ENCODE data around the gene UBE2N.
A peak's percentile ranks its signal among the peaks of the same experiment; 100 is the strongest.
"Not testable (repeated sequence)": the region's sequence is repeated elsewhere in the genome, so short reads cannot be mapped to it uniquely, and the experiment has no call there.

The UBE2N gene

DNA sequence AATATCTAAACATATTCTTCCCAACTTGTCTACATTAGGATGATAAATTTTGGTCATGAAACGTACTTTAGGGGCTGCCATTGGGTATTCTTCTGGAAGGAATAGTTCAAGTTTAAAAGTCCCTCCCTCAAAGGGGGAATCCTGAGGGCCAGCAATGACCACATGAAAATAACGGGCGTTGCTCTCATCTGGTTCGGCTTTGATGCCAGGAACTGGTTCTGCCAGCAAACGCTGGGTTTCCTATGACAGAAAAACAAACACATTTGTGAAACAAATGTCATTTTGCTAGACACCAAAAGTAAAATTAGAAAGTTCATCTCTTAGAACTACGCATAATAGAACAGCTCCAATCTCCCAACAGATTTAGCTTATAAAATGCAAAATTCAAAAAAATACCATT is 30.7 kb downstream of the UBE2N start:
- H3K27ac ChIP-seq (ENCODE audit: low read length, poor library complexity, severe bottlenecking); H2BK12ac ChIP-seq (ENCODE audit: low read length in 2 of 2); H3K23ac ChIP-seq (ENCODE audit: low read length in 2 of 2); H2BK120ac ChIP-seq (ENCODE audit: low read depth, low read length); H4K8ac ChIP-seq (ENCODE audit: low read length); H2BK5ac ChIP-seq (ENCODE audit: low read depth, low read length, poor library complexity, severe bottlenecking); H3K4me2 ChIP-seq (ENCODE audit: low read length, poor library complexity, severe bottlenecking); H3K14ac ChIP-seq (ENCODE audit: low read length in 2 of 2); H3K4ac ChIP-seq (ENCODE audit: low read depth in 1 of 2, low read length in 2 of 2); H3K4me3 ChIP-seq (ENCODE audit: insufficient read depth in 1 of 2, low read depth in 1 of 2, low read length in 2 of 2); H4K91ac ChIP-seq (ENCODE audit: low read length); H2AK5ac ChIP-seq (ENCODE audit: low read length, severe bottlenecking); DNase-seq; H2AFZ ChIP-seq (ENCODE audit: low read depth, low read length); H3K27me3 ChIP-seq (ENCODE audit: control insufficient read depth in 1 of 2, insufficient read depth in 1 of 2, low read length in 2 of 2); H3K4me1 ChIP-seq (ENCODE audit: control insufficient read depth, insufficient read depth, low read depth, low read length); H2BK15ac ChIP-seq (ENCODE audit: low read depth, poor library complexity, severe bottlenecking); H3K18ac ChIP-seq (ENCODE audit: low read depth in 1 of 2, low read length in 2 of 2); H3K9me3 ChIP-seq (ENCODE audit: control insufficient read depth, low read length): not testable (repeated sequence)
- WGBS, result 95% methylated on average over 6 of the region's 6 CpGs
- Histone ChIP-seq H3K9ac (ENCODE audit: low read length) (peak overlapping the region; percentile 52), H3K36me3 (ENCODE audit: control insufficient read depth in 1 of 2, insufficient read depth in 2 of 2, low read depth in 1 of 2, low read length in 2 of 2) (peaks cover 11 to 31% of the 10 kb centered on the region in 2 experiments), H3K79me1 (replicated peaks; ENCODE audit: low read length, poor library complexity, severe bottlenecking) (peaks cover 14% of the 10 kb centered on the region)

DNA sequence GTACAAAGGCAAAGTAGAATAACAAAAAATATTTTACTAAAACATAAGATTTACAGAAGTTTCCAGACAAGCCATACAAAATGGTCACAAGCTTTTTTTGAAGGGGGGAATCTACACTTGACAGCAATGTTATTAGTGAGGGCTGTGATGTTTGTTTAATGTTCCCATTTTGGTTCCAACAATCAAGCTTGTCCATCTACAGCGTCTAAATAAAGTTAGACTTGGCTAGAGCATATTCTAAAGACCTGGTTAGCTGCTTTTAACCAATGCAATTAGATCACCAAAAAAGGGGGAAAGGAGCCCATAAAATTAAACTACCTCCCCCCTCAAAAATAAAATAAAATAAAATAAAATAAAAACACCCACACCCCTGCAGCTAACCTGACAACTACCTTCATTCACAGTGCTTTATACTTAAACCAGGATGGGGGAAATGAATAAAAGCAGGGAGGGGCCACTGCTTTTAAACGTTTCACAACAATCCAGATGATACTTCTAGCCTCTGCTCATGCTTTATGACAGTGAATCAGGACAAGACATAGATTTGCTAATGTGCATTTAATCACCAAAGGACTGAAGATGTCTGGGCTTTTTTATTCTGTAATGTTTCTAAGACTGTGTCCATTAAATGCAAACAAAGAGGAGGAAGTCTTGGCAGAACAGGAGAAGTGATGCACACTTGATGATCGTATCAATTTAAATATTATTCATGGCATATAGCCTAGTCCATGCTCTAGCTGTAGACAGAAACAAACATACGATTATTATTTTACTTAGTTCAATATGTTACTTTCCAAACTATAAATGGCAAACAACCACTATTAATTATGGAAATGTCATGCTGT is 32.2 kb downstream of the UBE2N start:
- not testable (repeated sequence) for H3K23ac ChIP-seq (ENCODE audit: low read length in 2 of 2); DNase-seq; H4K91ac ChIP-seq (ENCODE audit: low read length); H3K9me3 ChIP-seq (ENCODE audit: control insufficient read depth, low read length); H3K27ac ChIP-seq (ENCODE audit: low read length, poor library complexity, severe bottlenecking); H2AK5ac ChIP-seq (ENCODE audit: low read length, severe bottlenecking); H3K4me1 ChIP-seq (ENCODE audit: control insufficient read depth, insufficient read depth, low read depth, low read length); H2BK12ac ChIP-seq (ENCODE audit: low read length in 2 of 2); H4K8ac ChIP-seq (ENCODE audit: low read length); H3K4me3 ChIP-seq (ENCODE audit: insufficient read depth in 1 of 2, low read depth in 1 of 2, low read length in 2 of 2); H3K14ac ChIP-seq (ENCODE audit: low read length in 2 of 2); H3K9ac ChIP-seq (ENCODE audit: low read length); H3K18ac ChIP-seq (ENCODE audit: low read depth in 1 of 2, low read length in 2 of 2); H2BK15ac ChIP-seq (ENCODE audit: low read depth, poor library complexity, severe bottlenecking); H2AFZ ChIP-seq (ENCODE audit: low read depth, low read length); H2BK120ac ChIP-seq (ENCODE audit: low read depth, low read length); H3K4me2 ChIP-seq (ENCODE audit: low read length, poor library complexity, severe bottlenecking); H3K27me3 ChIP-seq (ENCODE audit: control insufficient read depth in 1 of 2, insufficient read depth in 1 of 2, low read length in 2 of 2); H2BK5ac ChIP-seq (ENCODE audit: low read depth, low read length, poor library complexity, severe bottlenecking); H3K4ac ChIP-seq (ENCODE audit: low read depth in 1 of 2, low read length in 2 of 2)
- H3K79me1 ChIP-seq (replicated peaks; ENCODE audit: low read length, poor library complexity, severe bottlenecking), result peaks cover 15% of the 10 kb centered on the region
- 100% methylated on average over 1 of the region's 4 CpGs for WGBS
- peaks cover 11 to 39% of the 10 kb centered on the region in 2 experiments for H3K36me3 ChIP-seq (ENCODE audit: control insufficient read depth in 1 of 2, insufficient read depth in 2 of 2, low read depth in 1 of 2, low read length in 2 of 2)

DNA sequence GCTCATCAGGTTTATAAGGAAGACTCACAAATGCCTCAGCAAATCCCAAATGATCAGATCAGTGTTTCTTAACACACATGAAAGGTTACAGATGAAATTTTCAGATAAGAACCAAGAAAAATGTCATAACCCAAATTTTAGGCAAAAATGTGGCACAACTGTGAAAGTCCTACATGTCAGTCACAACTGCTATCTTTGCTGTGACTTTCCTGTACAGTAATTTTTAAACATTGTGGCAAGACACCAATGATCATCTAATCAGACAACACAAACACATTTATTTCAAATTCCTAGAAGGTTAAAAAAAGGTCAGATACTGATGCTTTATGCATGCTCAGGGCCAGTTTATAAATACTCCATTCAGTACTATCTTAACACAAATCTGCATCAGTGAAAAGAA is 32.9 kb downstream of the UBE2N start:
- H3K4me2 ChIP-seq (ENCODE audit: low read length, poor library complexity, severe bottlenecking), result no peak overlapping the region
- no peaks in the 10 kb centered on the region for H3K27me3 ChIP-seq (ENCODE audit: control insufficient read depth in 1 of 2, insufficient read depth in 1 of 2, low read length in 2 of 2)
- no peak overlapping the region for H2AK5ac ChIP-seq (ENCODE audit: low read length, severe bottlenecking)
- no peak overlapping the region for H3K14ac ChIP-seq (ENCODE audit: low read length in 2 of 2)
- H3K9me3 ChIP-seq (ENCODE audit: control insufficient read depth, low read length), result no peaks in the 10 kb centered on the region
- H3K23ac ChIP-seq (ENCODE audit: low read length in 2 of 2), result no peak overlapping the region
- no peak overlapping the region for H2AFZ ChIP-seq (ENCODE audit: low read depth, low read length)
- H2BK12ac ChIP-seq (ENCODE audit: low read length in 2 of 2), result no peak overlapping the region
- no peak overlapping the region for H2BK15ac ChIP-seq (ENCODE audit: low read depth, poor library complexity, severe bottlenecking)
- no peak for DNase-seq
- peaks cover 11 to 46% of the 10 kb centered on the region in 2 experiments for H3K36me3 ChIP-seq (ENCODE audit: control insufficient read depth in 1 of 2, insufficient read depth in 2 of 2, low read depth in 1 of 2, low read length in 2 of 2)
- no peak overlapping the region for H3K9ac ChIP-seq (ENCODE audit: low read length)
- no peak overlapping the region for H2BK120ac ChIP-seq (ENCODE audit: low read depth, low read length)
- H3K18ac ChIP-seq (ENCODE audit: low read depth in 1 of 2, low read length in 2 of 2), result no peak overlapping the region
- no peak overlapping the region for H4K91ac ChIP-seq (ENCODE audit: low read length)
- H3K79me1 ChIP-seq (replicated peaks; ENCODE audit: low read length, poor library complexity, severe bottlenecking), result peaks cover 13% of the 10 kb centered on the region
- H3K27ac ChIP-seq (ENCODE audit: low read length, poor library complexity, severe bottlenecking), result no peak overlapping the region
- no peak overlapping the region for H4K8ac ChIP-seq (ENCODE audit: low read length)
- no peak overlapping the region for H2BK5ac ChIP-seq (ENCODE audit: low read depth, low read length, poor library complexity, severe bottlenecking)
- H3K4ac ChIP-seq (ENCODE audit: low read depth in 1 of 2, low read length in 2 of 2), result no peak overlapping the region
- H3K4me3 ChIP-seq (ENCODE audit: insufficient read depth in 1 of 2, low read depth in 1 of 2, low read length in 2 of 2), result no peak overlapping the region
- no peaks in the 10 kb centered on the region for H3K4me1 ChIP-seq (ENCODE audit: control insufficient read depth, insufficient read depth, low read depth, low read length)

DNA sequence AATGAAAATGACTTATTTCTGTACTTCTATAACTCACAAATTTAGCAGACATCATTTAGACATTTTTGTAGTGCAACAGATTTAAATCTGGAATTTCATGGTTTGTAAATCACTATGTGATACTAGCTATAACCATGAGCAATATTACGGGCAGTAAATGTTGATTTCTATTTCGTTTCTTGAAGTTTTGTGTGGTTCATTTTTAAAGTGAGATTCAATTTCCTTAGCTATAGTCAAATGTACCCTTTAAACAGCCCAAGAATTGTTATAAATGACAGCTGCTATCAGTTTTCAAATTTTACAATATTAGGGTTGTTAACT is 33.8 kb downstream of the UBE2N start:
- Histone ChIP-seq H3K9ac (ENCODE audit: low read length) (no peak overlapping the region), H3K27ac (ENCODE audit: low read length, poor library complexity, severe bottlenecking) (no peak overlapping the region), H3K18ac (ENCODE audit: low read depth in 1 of 2, low read length in 2 of 2) (no peak overlapping the region), H3K4me2 (ENCODE audit: low read length, poor library complexity, severe bottlenecking) (no peak overlapping the region), H3K14ac (ENCODE audit: low read length in 2 of 2) (no peak overlapping the region), H3K9me3 (ENCODE audit: control insufficient read depth, low read length) (no peaks in the 10 kb centered on the region), H2AFZ (ENCODE audit: low read depth, low read length) (no peak overlapping the region), H2BK12ac (ENCODE audit: low read length in 2 of 2) (no peak overlapping the region), H2BK15ac (ENCODE audit: low read depth, poor library complexity, severe bottlenecking) (no peak overlapping the region), H3K4ac (ENCODE audit: low read depth in 1 of 2, low read length in 2 of 2) (no peak overlapping the region), H2AK5ac (ENCODE audit: low read length, severe bottlenecking) (no peak overlapping the region), H3K23ac (ENCODE audit: low read length in 2 of 2) (no peak overlapping the region), H2BK5ac (ENCODE audit: low read depth, low read length, poor library complexity, severe bottlenecking) (no peak overlapping the region), H3K4me3 (ENCODE audit: insufficient read depth in 1 of 2, low read depth in 1 of 2, low read length in 2 of 2) (no peak overlapping the region), H3K79me1 (replicated peaks; ENCODE audit: low read length, poor library complexity, severe bottlenecking) (peaks cover 15% of the 10 kb centered on the region), H2BK120ac (ENCODE audit: low read depth, low read length) (no peak overlapping the region), H3K27me3 (ENCODE audit: control insufficient read depth in 1 of 2, insufficient read depth in 1 of 2, low read length in 2 of 2) (no peaks in the 10 kb centered on the region), H3K4me1 (ENCODE audit: control insufficient read depth, insufficient read depth, low read depth, low read length) (no peaks in the 10 kb centered on the region), H4K8ac (ENCODE audit: low read length) (no peak overlapping the region), H3K36me3 (ENCODE audit: control insufficient read depth in 1 of 2, insufficient read depth in 2 of 2, low read depth in 1 of 2, low read length in 2 of 2) (peaks cover 11 to 50% of the 10 kb centered on the region in 2 experiments), H4K91ac (ENCODE audit: low read length) (no peak overlapping the region)
- no peak for DNase-seq
- WGBS, result 100% methylated on average over 1 of the region's 2 CpGs
